Right atrium auricular region (tissue), 2 donors: ENCODE results near the gene ESPNL. TPM values are rescaled to one million over a fixed set of nuclear protein-coding genes. Genes with fewer than 3 reads are reported as not detected.

Experiments used
- DNase-seq: peaks from one replicate; pipeline ENCODE4 v3.0.0-alpha.2; 2019; ENCODE audit warnings: low spot score
- H3K27ac ChIP-seq, 2 donors: fragments of 200-600 bp; sonication (generic); 1 replicate in 1 of 2; 2 replicates in 1 of 2; pipeline ENCODE4 v1.5.1; 2016 to 2019
- H3K27me3 ChIP-seq, 2 donors: fragments of 200-600 bp; sonication (generic); one replicate each; pipeline versions ENCODE4 v1.5.1 to v1.6.0; 2017 to 2019
- H3K36me3 ChIP-seq: fragments of 200-600 bp; sonication (generic); one replicate; pipeline ENCODE4 v1.5.1; 2016
- H3K4me1 ChIP-seq, 2 donors: fragments of 200-600 bp; sonication (generic); one replicate each; pipeline versions ENCODE4 v1.5.1 to v1.6.0; 2017 to 2019
- H3K4me3 ChIP-seq, 2 donors: fragments of 200-600 bp; sonication (generic); 1 replicate in 1 of 2; 2 replicates in 1 of 2; pipeline ENCODE4 v1.5.1; 2017 to 2019; ENCODE audit warnings: mild to moderate bottlenecking in 1 of 2, moderate library complexity in 1 of 2
- H3K9me3 ChIP-seq, 2 donors: fragments of 200-600 bp; sonication (generic); one replicate each; pipeline ENCODE4 v1.5.1; 2019
- total RNA-seq, 2 donors: library from RNA; depleted of rRNA; stranded (reverse); fragments of >200 nt; gene quantifications; one replicate each; pipeline ENCODE4 v1.1.0, GENCODE V29; 2016
- TF ChIP-seq, protein P1 (sequence below), 2 donors: fragments of 200-600 bp; sonication (generic); IDR thresholded peaks; one replicate each; pipeline ENCODE4 v1.5.1; 2019; ENCODE audit warnings: antibody characterized with exemption in 2 of 2

Gene ESPNL
- total RNA-seq, 2 donors from 2014 or later = 0.26 to 2.0 TPM

DNA sequence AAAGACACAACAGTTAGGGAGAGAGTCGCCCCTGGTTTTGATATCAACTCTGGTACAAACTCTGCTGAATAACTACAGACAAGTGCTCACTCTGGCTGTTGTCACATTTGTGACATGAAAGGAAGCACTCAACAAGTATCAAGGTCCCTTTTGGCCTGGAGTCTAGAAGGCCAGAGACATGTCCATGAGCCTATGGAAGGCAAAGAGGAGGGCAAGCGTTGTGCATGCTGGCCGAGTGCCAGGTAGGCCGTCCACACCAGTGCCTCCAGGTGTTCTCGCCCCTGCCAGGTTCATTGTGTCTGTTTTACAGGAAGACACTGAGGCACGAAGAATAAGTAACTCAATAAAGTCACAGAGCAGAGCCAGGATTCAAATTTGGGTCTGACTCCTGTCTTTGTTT is 82.2 kb downstream of the ESPNL start:
- no peaks in the 10 kb centered on the region for H3K9me3 ChIP-seq
- no peak for DNase-seq
- no peak overlapping the region for H3K4me3 ChIP-seq
- no peaks in the 10 kb centered on the region for H3K27me3 ChIP-seq
- peaks cover 98% of the 10 kb centered on the region for H3K36me3 ChIP-seq
- H3K27ac ChIP-seq = no peak overlapping the region
- H3K4me1 ChIP-seq = peaks cover 0 to 2% of the 10 kb centered on the region in 2 donors
- TF ChIP-seq, protein P1, sequence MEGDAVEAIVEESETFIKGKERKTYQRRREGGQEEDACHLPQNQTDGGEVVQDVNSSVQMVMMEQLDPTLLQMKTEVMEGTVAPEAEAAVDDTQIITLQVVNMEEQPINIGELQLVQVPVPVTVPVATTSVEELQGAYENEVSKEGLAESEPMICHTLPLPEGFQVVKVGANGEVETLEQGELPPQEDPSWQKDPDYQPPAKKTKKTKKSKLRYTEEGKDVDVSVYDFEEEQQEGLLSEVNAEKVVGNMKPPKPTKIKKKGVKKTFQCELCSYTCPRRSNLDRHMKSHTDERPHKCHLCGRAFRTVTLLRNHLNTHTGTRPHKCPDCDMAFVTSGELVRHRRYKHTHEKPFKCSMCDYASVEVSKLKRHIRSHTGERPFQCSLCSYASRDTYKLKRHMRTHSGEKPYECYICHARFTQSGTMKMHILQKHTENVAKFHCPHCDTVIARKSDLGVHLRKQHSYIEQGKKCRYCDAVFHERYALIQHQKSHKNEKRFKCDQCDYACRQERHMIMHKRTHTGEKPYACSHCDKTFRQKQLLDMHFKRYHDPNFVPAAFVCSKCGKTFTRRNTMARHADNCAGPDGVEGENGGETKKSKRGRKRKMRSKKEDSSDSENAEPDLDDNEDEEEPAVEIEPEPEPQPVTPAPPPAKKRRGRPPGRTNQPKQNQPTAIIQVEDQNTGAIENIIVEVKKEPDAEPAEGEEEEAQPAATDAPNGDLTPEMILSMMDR (IDR thresholded peaks at IDR 0.05) = no peak

Other genes starting within 250 kb of the ESPNL start
- 100 to 1,000 TPM; 239 to 275 TPM for gene RAMP1, start 240.7 kb upstream of the ESPNL start, total RNA-seq
- 10 to 100 TPM; 78.4 to 79.6 TPM for gene UBE2F, start 133.3 kb upstream of the ESPNL start, total RNA-seq
- 10 to 100 TPM in 1 of 2 donors, 1 to 10 TPM in 1; 6.5 to 11.3 TPM for gene SCLY, start 39.3 kb upstream of the ESPNL start, total RNA-seq
- 10 to 100 TPM; 24.9 to 29.0 TPM for gene KLHL30, start 38.3 kb downstream of the ESPNL start, total RNA-seq
- 1 to 10 TPM in 1 of 2 donors, under 1 TPM in 1; 0.33 to 1.5 TPM for gene ERFE, start 58.6 kb downstream of the ESPNL start, total RNA-seq
- gene ILKAP, start 103.4 kb downstream of the ESPNL start, total RNA-seq = 10 to 100 TPM; 15.9 to 17.6 TPM
- gene HES6, start 139.7 kb downstream of the ESPNL start, total RNA-seq = 1 to 10 TPM; 2.5 to 4.8 TPM
- gene PER2, start 188.3 kb downstream of the ESPNL start, total RNA-seq = 1 to 10 TPM; 5.2 to 9.4 TPM
- 1 to 10 TPM; 5.0 to 5.8 TPM for gene TRAF3IP1, start 220.2 kb downstream of the ESPNL start, total RNA-seq